GM15510 (cell line): ENCODE results near the gene C7orf33.

Experiments used
- POLR2A ChIP-seq: IDR thresholded peaks from 3 replicates; pipeline ENCODE4 v1.6.1; 2011; ENCODE audit warnings: borderline replicate concordance; ENCODE audit not compliant: insufficient read length; ENCODE audit errors: extremely low read depth

Gene C7orf33

DNA sequence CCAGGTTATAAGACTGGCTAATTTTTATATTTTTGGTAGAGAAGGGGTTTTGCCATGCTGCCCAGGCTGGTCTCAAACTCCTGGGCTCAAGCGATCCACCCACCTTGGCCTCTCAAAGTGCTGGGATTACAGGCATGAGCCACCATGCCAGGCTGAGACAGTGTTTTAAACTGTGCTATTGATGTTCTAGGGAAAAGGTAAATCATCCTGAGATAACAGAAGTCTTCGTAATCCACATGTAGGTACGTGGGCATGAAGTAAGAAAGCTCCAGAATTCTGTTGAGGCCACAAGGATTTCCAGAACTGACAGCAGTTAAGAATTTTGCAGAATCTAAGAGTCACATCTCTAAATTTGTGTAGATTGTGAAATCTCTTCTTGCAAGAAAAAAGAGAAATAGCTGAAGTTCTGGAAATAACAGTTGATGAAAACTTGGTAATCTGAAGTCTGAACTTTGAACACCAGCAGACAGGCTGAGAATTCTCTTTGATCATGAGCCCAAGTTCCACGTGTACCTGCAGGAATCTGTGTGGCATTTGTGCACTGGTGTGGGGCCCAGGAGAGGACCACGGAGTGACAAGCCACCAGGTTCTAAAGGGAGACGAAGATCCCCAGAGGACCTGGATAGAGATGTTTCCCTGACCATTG lies 24.6 kb downstream of the C7orf33 start:
- TF ChIP-seq POLR2A, result no peak

DNA sequence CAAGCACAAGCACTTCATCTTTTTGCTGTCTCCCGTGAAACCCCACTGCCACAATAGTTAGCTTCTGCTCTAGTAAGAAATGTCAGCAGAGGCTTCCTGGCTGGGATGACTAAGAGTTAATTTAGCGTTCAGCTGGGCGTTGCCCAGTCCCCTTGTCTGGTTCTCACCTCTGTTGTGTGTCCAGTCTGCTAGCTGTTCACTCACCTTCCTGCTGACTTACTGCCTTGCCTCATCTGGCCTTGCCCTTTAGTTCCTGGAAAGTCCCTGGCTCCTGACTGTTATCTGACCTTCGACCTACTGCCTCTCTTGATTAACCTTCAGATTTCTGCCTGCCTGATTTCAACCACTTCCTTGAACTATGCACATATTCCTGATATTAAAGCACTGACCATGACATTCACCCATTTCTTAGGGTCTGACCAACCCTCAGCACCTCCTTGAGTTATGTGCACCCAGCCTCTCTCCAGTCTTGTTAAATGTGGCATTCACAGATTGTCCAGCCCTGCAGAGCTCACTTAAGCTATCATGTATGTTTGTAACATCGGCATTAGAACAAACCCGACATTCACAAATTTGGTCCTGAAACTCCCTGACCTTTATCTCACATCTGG lies 30.3 kb downstream of the C7orf33 start:
- TF ChIP-seq POLR2A, result no peak

- no peak for TF ChIP-seq POLR2A
Measured at GRCh38 chr7:148621563-148621962, 31.0 kb downstream of the C7orf33 start.

DNA sequence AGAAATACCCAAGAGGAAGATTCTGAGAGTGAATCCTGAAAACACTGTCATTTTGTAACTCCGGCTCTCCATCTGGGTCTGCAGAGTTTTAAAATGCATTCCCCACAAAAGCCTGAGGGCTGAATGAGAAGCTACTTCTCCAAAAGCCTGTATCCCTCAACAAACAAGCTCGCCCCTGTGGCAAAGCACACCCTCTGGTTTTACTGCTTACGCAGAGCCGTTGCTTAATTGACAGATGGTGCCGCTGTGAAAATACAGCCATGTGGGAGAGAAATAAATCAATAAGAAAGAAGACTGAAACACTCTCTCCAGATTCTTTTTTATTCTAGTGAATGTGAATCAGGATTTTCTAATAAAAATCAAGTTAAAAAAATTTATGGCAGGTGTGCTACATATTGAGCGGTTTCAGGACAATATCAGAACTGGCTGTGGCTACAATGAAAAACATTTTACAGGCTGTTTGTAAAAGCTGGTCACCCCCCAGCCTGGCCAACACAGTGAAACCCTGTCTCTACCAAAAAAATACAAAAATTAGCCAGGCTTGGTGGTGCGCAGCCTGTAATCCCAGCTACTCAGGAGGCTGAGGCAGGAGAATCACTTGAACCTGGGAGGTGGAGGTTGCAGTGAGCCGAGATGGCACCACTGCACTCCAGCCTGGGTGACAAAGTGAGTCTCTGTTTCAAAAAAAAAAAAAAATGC lies 32.5 kb downstream of the C7orf33 start:
- no peak for TF ChIP-seq POLR2A

DNA sequence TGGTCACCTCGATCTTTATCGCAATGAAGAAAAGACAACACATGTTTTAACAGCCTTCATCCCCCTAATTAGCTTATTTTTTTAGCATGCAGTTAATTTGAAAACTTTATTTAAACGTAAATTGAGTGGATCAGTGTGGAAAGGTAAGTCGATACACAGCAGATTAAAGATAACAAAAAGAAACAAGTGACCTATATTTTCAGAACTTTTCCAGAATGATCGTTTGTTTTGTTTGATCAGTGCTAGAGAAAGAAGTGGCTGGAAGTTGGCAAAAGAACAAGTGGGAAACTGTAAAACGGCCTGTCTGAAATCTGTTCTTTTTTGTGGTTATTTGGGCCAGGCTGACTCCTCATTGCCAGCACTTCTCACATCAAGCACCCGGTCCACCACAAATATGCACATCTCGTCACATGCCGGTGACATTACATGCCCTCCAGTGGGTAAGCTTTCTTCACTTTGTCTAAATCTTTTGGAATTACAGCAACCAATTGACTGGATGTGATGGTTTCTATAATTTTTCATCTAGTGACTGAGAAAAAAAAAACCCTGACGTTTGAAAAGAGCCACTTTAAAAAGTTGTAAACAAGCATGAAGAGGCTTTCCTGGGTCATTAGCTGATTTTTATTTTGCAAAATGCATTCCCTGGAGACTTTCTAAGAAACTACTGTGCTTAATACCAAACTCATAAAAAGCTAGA lies 33.2 kb downstream of the C7orf33 start:
- no peak for TF ChIP-seq POLR2A

- no peak for TF ChIP-seq POLR2A
Measured at GRCh38 chr7:148624735-148625134, 34.2 kb downstream of the C7orf33 start.

GRCh38 chr7:148625342-148625741 lies 34.8 kb downstream of the C7orf33 start:
- TF ChIP-seq POLR2A, result no peak

DNA sequence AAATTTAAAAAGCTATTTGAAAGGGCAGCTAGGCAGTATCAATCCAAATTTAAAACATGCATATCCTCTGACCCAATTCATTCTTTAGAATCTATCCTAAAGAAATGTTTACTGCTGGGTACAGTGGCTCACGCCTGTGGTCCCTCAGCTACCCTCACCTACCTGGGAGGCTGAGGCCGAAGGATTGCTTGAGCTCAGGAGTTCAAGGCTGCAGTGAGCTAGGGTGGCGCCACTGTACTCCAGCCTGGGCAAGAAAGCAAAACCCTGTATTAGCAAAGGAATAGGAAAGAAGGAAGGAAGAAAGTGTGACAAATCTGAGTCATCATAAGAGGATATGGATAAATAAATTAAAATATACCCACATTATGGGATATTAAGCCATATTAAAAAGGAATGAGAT lies 36.3 kb downstream of the C7orf33 start:
- TF ChIP-seq POLR2A, result no peak

- TF ChIP-seq POLR2A, result no peak
Measured at GRCh38 chr7:148628011-148628410, 37.4 kb downstream of the C7orf33 start.

DNA sequence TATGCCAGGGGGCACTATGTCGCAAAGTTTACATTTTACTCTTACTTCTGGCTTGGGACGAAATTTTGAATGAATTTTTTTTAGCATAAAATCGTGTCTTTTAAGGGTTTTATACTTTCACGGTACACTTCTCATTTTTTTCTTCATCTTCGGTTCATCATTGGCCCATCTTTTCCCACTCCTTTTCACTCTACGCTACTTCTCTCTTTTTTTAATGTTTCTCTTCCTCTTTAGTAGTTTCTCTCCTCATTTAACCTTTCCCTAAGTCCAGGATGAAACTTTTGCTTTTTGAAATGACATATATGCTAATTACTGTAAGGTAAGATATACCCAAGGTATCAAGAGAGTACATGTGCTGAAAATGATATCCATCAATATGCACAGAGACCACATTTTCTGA lies 39.5 kb downstream of the C7orf33 start:
- TF ChIP-seq POLR2A, result no peak

GRCh38 chr7:148633761-148634160 lies 43.2 kb downstream of the C7orf33 start:
- no peak for TF ChIP-seq POLR2A

DNA sequence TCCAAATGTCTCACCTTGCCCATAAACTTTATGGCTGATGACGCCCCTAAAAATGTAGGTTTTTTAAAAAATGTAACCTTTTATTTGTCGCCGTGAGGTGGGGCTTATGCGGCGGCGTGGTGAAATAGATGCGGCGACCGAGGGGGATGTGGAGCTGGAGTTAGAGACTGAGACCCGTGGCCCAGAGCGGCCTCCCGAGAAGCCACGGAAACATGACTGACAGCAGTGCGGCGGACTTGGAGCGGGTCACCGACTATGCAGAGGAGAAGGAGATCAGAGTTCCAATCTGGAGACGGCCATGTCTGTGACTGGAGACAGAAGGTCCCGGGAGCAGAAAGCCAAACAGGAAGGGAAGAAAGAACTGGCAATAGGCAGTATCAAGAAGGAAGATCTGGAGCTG lies 46.5 kb downstream of the C7orf33 start:
- no peak for TF ChIP-seq POLR2A

- no peak for TF ChIP-seq POLR2A
Measured at GRCh38 chr7:148645898-148646297, 55.3 kb downstream of the C7orf33 start.

- TF ChIP-seq POLR2A, result no peak
Measured at GRCh38 chr7:148650232-148650858, 59.8 kb downstream of the C7orf33 start.

GRCh38 chr7:148652773-148653172 lies 62.2 kb downstream of the C7orf33 start:
- no peak for TF ChIP-seq POLR2A
